Amygdala (tissue), 56 donors: ENCODE data around the gene ANO3.

Experiments
- DNase-seq, 56 donors: peaks; one replicate each; lab custom pipeline; 2025; lab: John Stamatoyannopoulos, UW

ANO3 gene

GRCh38 chr11:26700574-26701235 lies 368.8 kb downstream of the ANO3 start:
- DNase-seq: no peak

GRCh38 chr11:26702406-26702805 lies 370.5 kb downstream of the ANO3 start:
- no peak for DNase-seq

DNA sequence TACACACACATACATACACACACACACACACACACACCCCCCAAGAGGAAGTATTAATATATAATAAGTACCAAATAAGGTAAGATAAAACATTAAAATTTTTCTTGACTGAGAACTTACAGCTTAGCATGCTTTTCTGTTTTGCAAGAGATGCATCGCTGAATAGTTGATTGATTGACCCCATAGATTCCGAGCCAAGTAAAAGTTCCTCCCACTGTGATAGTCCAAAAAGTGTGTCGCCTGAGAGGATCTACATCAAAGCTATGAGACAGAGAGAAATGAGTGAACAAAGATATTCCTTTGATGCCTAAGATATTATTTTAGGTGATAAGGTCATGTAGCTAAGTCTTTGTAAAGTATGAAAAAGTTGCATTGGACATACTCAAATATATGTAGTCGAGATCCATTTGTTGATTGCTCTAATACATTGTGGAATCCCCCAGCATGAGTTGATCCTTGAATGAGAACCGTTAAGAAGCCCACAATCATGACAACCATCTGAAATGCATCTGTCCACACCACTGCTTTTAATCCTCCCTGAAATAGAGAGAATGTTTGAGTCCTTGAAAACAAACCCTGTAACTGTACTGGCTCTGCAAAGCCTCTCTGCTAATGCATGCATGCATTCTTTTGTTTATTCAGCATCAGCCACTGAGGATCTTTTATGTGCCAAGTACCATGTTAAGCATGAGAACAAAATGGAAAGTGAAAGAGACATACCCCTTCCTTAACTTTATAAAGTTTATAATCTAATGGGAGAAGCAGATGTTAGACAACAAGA lies 371.7 kb downstream of the ANO3 start:
- DNase-seq: no peak

GRCh38 chr11:26704249-26704648 lies 372.3 kb downstream of the ANO3 start:
- no peak for DNase-seq

GRCh38 chr11:26706181-26706580 lies 374.3 kb downstream of the ANO3 start:
- DNase-seq: no peak

- no peak for DNase-seq
Observed at GRCh38 chr11:26708736-26709456, 377.0 kb downstream of the ANO3 start.

DNA sequence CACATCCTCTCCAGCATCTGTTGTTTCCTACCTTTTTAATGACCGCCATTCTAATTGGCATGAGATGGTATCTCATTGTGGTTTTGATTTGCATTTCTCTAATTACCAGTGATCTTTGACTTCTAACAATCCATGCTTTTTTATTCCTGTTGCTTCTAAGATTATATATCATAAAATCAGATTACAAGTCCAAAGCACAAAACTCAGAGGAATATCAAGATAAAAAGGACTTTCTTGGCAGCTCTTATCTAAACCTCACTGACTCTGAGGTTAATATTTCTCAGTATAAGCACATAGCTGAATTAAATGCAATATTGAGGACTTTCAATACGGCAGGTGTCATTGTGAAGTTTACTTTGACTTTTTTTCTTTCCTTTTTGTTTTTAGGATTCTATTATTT lies 378.6 kb downstream of the ANO3 start:
- DNase-seq: no peak

DNA sequence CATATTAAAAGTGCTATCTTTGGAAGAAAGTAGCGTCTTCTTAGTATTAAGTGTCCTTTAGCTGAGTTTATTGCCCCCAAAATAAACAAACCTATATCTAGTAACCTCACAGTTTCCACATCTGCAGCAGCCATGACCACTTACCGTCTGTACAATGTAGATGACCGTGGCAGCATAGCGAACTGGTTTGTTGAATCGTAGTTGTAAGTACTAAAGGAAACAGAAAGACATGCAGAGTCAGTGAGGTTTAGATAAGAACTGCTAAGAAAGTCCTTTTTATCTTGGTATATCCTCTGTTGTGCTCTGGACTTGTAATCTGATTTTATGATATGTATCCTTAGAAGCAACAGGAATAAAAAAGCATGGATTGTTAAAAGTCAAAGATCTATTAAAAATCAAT lies 380.6 kb downstream of the ANO3 start:
- no peak for DNase-seq
